GM12892 (cell line): Measurements from ENCODE around the gene ANKS1B.

Experiments
- DNase-seq: peaks from one replicate; pipeline ENCODE4 v3.0.0; 2011; ENCODE audit not compliant: insufficient read length
- FAIRE-seq: peaks from 2 replicates; lab custom pipeline; 2011; peaks lifted over from hg19 to GRCh38; lab: Jason Lieb, UNC
- POLR2A ChIP-seq: IDR thresholded peaks from 2 replicates; pipeline ENCODE4 v1.6.1; 2011; ENCODE audit warnings: low read depth, low read length, control low read depth
- POLR2AphosphoS5 ChIP-seq: IDR thresholded peaks from 2 replicates; pipeline ENCODE4 v1.6.1; 2011; ENCODE audit warnings: low read depth, low read length, control low read depth
- TAF1 ChIP-seq: IDR thresholded peaks from 2 replicates; pipeline ENCODE4 v1.6.1; 2011; ENCODE audit warnings: low read depth, mild to moderate bottlenecking, control low read depth, low read length, borderline replicate concordance

The ANKS1B gene

GRCh38 chr12:99205111-99205510, 779.6 kb downstream of the ANKS1B start:
- TF ChIP-seq POLR2A, result no peak
- no peak for TF ChIP-seq TAF1
- TF ChIP-seq POLR2AphosphoS5, result no peak
- FAIRE-seq, result no peak
- DNase-seq, result no peak

- DNase-seq (no peak), FAIRE-seq (no peak)
- TF ChIP-seq POLR2A (no peak), TAF1 (no peak), POLR2AphosphoS5 (no peak)
Measured at GRCh38 chr12:99201906-99202645, 782.7 kb downstream of the ANKS1B start.

GRCh38 chr12:99200711-99201384, 783.9 kb downstream of the ANKS1B start:
- FAIRE-seq (no peak), DNase-seq (no peak)
- TF ChIP-seq POLR2A (no peak), TAF1 (no peak), POLR2AphosphoS5 (no peak)

- TF ChIP-seq POLR2AphosphoS5 (no peak), POLR2A (no peak), TAF1 (no peak)
Measured at GRCh38 chr12:99195474-99195873, 789.3 kb downstream of the ANKS1B start.

GRCh38 chr12:99192489-99192888, 792.2 kb downstream of the ANKS1B start:
- DNase-seq (no peak), FAIRE-seq (no peak)
- no peak for TF ChIP-seq TAF1

More at GRCh38 chr12:99195474-99195873, 789.3 kb downstream of the ANKS1B start:
- DNase-seq (no peak), FAIRE-seq (no peak)

- DNase-seq (no peak), FAIRE-seq (no peak)
- TF ChIP-seq POLR2AphosphoS5 (no peak), POLR2A (no peak), TAF1 (no peak)
Measured at GRCh38 chr12:99176871-99177270, 807.9 kb downstream of the ANKS1B start.

- TF ChIP-seq POLR2A, result no peak
- no peak for FAIRE-seq
- no peak for DNase-seq
Measured at GRCh38 chr12:99170461-99170860, 814.3 kb downstream of the ANKS1B start.

- FAIRE-seq, result no peak
- TF ChIP-seq TAF1 (no peak), POLR2A (no peak), POLR2AphosphoS5 (no peak)
Measured at GRCh38 chr12:99170037-99170436, 814.7 kb downstream of the ANKS1B start.

GRCh38 chr12:99157946-99158345, 826.8 kb downstream of the ANKS1B start:
- TF ChIP-seq POLR2AphosphoS5 (no peak), POLR2A (no peak), TAF1 (no peak)
- FAIRE-seq (no peak), DNase-seq (no peak)

More at GRCh38 chr12:99170037-99170436, 814.7 kb downstream of the ANKS1B start:
- no peak for DNase-seq

GRCh38 chr12:99154983-99155336, 829.8 kb downstream of the ANKS1B start:
- TF ChIP-seq TAF1 (no peak), POLR2A (no peak), POLR2AphosphoS5 (no peak)
- FAIRE-seq, result no peak
- DNase-seq, result no peak

GRCh38 chr12:99154216-99154982, 830.3 kb downstream of the ANKS1B start:
- FAIRE-seq (no peak), DNase-seq (no peak)
- no peak for TF ChIP-seq POLR2AphosphoS5
- TF ChIP-seq TAF1, result no peak
- TF ChIP-seq POLR2A, result no peak
